B cell (primary cell): Measurements from ENCODE around the gene P3R3URF. TPM values are rescaled to one million over a fixed set of nuclear protein-coding genes. Genes with fewer than 3 reads are reported as not detected.

Source experiments
- ATAC-seq: fragments of 200-7000 bp; cut with Tn5 transposase; one replicate; pipeline ENCODE4 v1.10.0; 2021; ENCODE audit warnings: low read depth, mild to moderate bottlenecking, moderate number of reproducible peaks, moderate library complexity
- CTCF ChIA-PET: fragments of 350-600 bp; sonication (Branson Sonifier 250); formaldehyde crosslinking; loops from one replicate; lab custom pipeline; 2021; ENCODE audit warnings: antibody characterized with exemption, inconsistent platforms; lab: Charles Lee
- POLR2A ChIA-PET: fragments of 350-600 bp; sonication (Branson Sonifier 250); formaldehyde crosslinking; loops from one replicate; lab custom pipeline; 2021; ENCODE audit warnings: antibody characterized with exemption; lab: Charles Lee
- DNase-seq: peaks from one replicate; pipeline ENCODE4 v3.0.0; 2013
- H2AFZ ChIP-seq: 2 replicates; pipeline ENCODE4 v1.6.1; 2012; ENCODE audit warnings: mild to moderate bottlenecking, low read depth, low read length; ENCODE audit not compliant: insufficient read depth, poor library complexity, severe bottlenecking
- H3K27ac ChIP-seq, 2 donors: 1 replicate in 1 of 2; 2 replicates in 1 of 2; pipeline ENCODE4 v1.5.1; 2012 to 2013; ENCODE audit warnings: low read length in 2 of 2, mild to moderate bottlenecking in 2 of 2, moderate library complexity in 1 of 2
- H3K27me3 ChIP-seq, 4 experiments: fragments of 200-600 bp in 1 of 4; sonication (generic) in 1 of 4; replicated peaks in 1 of 4; 1 replicate in 2 of 4; 2 replicates in 2 of 4; pipeline versions ENCODE4 v1.6.1 to v1.7.0; 2013 to 2016; ENCODE audit warnings: low read length in 3 of 4, mild to moderate bottlenecking in 2 of 4, mixed read lengths in 1 of 4, moderate library complexity in 1 of 4; ENCODE audit not compliant: insufficient read depth in 4 of 4, control insufficient read depth in 3 of 4; ENCODE audit errors: control extremely low read depth in 1 of 4
- H3K36me3 ChIP-seq, 2 experiments: replicated peaks in 1 of 2; 1 replicate in 1 of 2; 2 replicates in 1 of 2; pipeline versions ENCODE4 v1.6.1 to v1.7.1; 2013; ENCODE audit warnings: low read length in 1 of 2; ENCODE audit not compliant: insufficient read depth in 2 of 2, control insufficient read depth in 1 of 2; ENCODE audit errors: control extremely low read depth in 1 of 2, extremely low read depth in 1 of 2
- H3K4me1 ChIP-seq, 2 donors: fragments of 200-600 bp in 1 of 2; sonication (generic) in 1 of 2; 1 replicate in 1 of 2; 2 replicates in 1 of 2; pipeline versions ENCODE4 v1.5.1 to v1.6.1; 2013 to 2017; ENCODE audit warnings: low read length in 2 of 2; ENCODE audit not compliant: control insufficient read depth in 2 of 2, insufficient read depth in 2 of 2
- H3K4me2 ChIP-seq: replicated peaks from 2 replicates; pipeline ENCODE3; 2012; ENCODE audit warnings: mild to moderate bottlenecking, low read depth, low read length; ENCODE audit not compliant: poor library complexity, severe bottlenecking
- H3K4me3 ChIP-seq, 5 experiments: fragments of 200-600 bp in 1 of 5; sonication (generic) in 1 of 5; 1 replicate in 3 of 5; 2 replicates in 2 of 5; pipeline versions ENCODE4 v1.5.1 to v1.7.0; 2011 to 2016; ENCODE audit warnings: low read length in 4 of 5, mild to moderate bottlenecking in 4 of 5, low read depth in 2 of 5, control low read depth in 1 of 5, moderate library complexity in 1 of 5; ENCODE audit not compliant: insufficient read depth in 1 of 5; ENCODE audit errors: control extremely low read depth in 1 of 5, extremely low read depth in 1 of 5
- H3K79me2 ChIP-seq: fragments of 200-600 bp; sonication (generic); one replicate; pipeline ENCODE4 v1.6.0; 2016; ENCODE audit warnings: low read length; ENCODE audit not compliant: control insufficient read depth, insufficient read depth
- H3K9ac ChIP-seq: fragments of 200-600 bp; sonication (generic); 2 replicates; pipeline ENCODE4 v1.6.1; 2017; ENCODE audit warnings: mild to moderate bottlenecking, low read length, moderate library complexity
- H3K9me3 ChIP-seq, 3 donors: one replicate each; pipeline versions ENCODE4 v1.6.1 to v1.7.1; 2013; ENCODE audit warnings: low read length in 2 of 3; ENCODE audit not compliant: control insufficient read depth in 2 of 3, insufficient read depth in 1 of 3; ENCODE audit errors: control extremely low read depth in 1 of 3
- H4K20me1 ChIP-seq: 2 replicates; pipeline ENCODE4 v1.6.0; 2012; ENCODE audit warnings: mild to moderate bottlenecking, low read length; ENCODE audit not compliant: insufficient read depth, control insufficient read depth, poor library complexity, severe bottlenecking
- H3K27ac Mint-ChIP-seq: one replicate; pipeline ENCODE4 v1.8.0; 2021; ENCODE audit warnings: mixed read lengths
- H3K27me3 Mint-ChIP-seq: one replicate; pipeline ENCODE4 v1.8.0; 2021; ENCODE audit warnings: mixed read lengths
- H3K4me1 Mint-ChIP-seq: one replicate; pipeline ENCODE4 v1.8.0; 2021; ENCODE audit warnings: mixed read lengths
- H3K4me3 Mint-ChIP-seq: one replicate; pipeline ENCODE4 v1.8.0; 2021; ENCODE audit warnings: mixed read lengths
- H3K9me3 Mint-ChIP-seq: one replicate; pipeline ENCODE4 v1.8.0; 2022; ENCODE audit warnings: mixed read lengths; ENCODE audit not compliant: insufficient read depth
- CTCF ChIP-seq: fragments of 200-600 bp; IDR thresholded peaks from one replicate; pipeline ENCODE4 v1.8.0; 2022; ENCODE audit warnings: antibody characterized with exemption, mild to moderate bottlenecking
- EZH2 ChIP-seq: IDR thresholded peaks from 2 replicates; pipeline ENCODE4 v1.6.1; 2012; ENCODE audit warnings: borderline replicate concordance, low read depth, mild to moderate bottlenecking, moderate library complexity, low read length; ENCODE audit not compliant: insufficient read depth, poor library complexity, severe bottlenecking
- WGBS: methylation state at CpG from one replicate; pipeline ENCODE4 v1.1.5; 2013; ENCODE audit warnings: missing lambda C conversion rate; ENCODE audit not compliant: insufficient coverage; 5-methylcytosine and 5-hydroxymethylcytosine counted together
- intact Hi-C: fragments of 100-400 bp; cut with micrococcal nuclease; formaldehyde crosslinking; loops from one replicate; pipeline ENCODE4 v1.10.0; 2022
- polyA plus RNA-seq: library from polyadenylated mRNA; depleted of rRNA; stranded (reverse); fragments of >200 nt; gene quantifications from 2 replicates; pipeline ENCODE4 v1.2.3, GENCODE V29; 2012
- total RNA-seq, 2 donors: library from RNA; stranded (reverse); fragments of 120-200 nt in 1 of 2; gene quantifications; 1 replicate in 1 of 2; 2 replicates in 1 of 2; pipeline versions ENCODE4 v1.2.3 to v1.2.4, GENCODE V29; 2013 to 2022

The P3R3URF gene
- total and polyA plus RNA-seq, 2 donors (not counting 1 experiment from before 2014, with no cell fraction given): not detected

GRCh38 chr1:46221749-46222148 lies 45.5 kb upstream of the P3R3URF start:
- CTCF ChIA-PET: interaction anchor here (0.9 to 1.9 kb wide), 2 partner anchors 184 to 536 kb away, joined by 4 to 10 read pairs; no protein-coding TSS in a partner anchor
- Histone ChIP-seq H3K4me3 (no peak overlapping the region), H3K36me3 (no peaks in the 10 kb centered on the region), H3K9ac (no peak overlapping the region), H3K4me1 (peaks cover 0 to 3% of the 10 kb centered on the region in 2 donors), H3K4me2 (no peak overlapping the region), H2AFZ (no peak overlapping the region), H4K20me1 (no peaks in the 10 kb centered on the region), H3K79me2 (no peaks in the 10 kb centered on the region), H3K27ac (no peak overlapping the region), H3K9me3 (no peaks in the 10 kb centered on the region), H3K27me3 (no peaks in the 10 kb centered on the region)
- no peak for ATAC-seq
- Mint-ChIP-seq H3K4me1 (peaks cover 1% of the 10 kb centered on the region), H3K27ac (no peak overlapping the region), H3K27me3 (peaks cover 3% of the 10 kb centered on the region), H3K9me3 (no peaks in the 10 kb centered on the region), H3K4me3 (no peak overlapping the region)
- WGBS: no CpG with 5 or more reads among the region's 4 CpGs
- intact Hi-C loops: no loop called here
- no peak for TF ChIP-seq CTCF
- TF ChIP-seq EZH2: no peak
- POLR2A ChIA-PET: no interaction called here
- DNase-seq: no peak

- intact Hi-C loops: no loop called here
Observed at GRCh38 chr1:46220808-46221207, 44.5 kb upstream of the P3R3URF start.

More at GRCh38 chr1:46220808-46221207, 44.5 kb upstream of the P3R3URF start:
- ChIA-PET POLR2A (no interaction called here), CTCF (interaction anchor here (1.9 kb wide), 1 partner anchor 183 kb away, joined by 10 read pairs; no protein-coding TSS in a partner anchor)
- H3K79me2 ChIP-seq: no peaks in the 10 kb centered on the region
- H4K20me1 ChIP-seq: no peaks in the 10 kb centered on the region
- TF ChIP-seq EZH2 (no peak), CTCF (no peak)
- H3K4me2 ChIP-seq: no peak overlapping the region
- WGBS: 100% methylated on average over 1 of the region's 3 CpGs
- ATAC-seq (no peak), DNase-seq (no peak)
- no peak overlapping the region for H3K4me3 ChIP-seq
- Mint-ChIP-seq H3K27ac (no peak overlapping the region), H3K4me1 (peaks cover 1% of the 10 kb centered on the region), H3K27me3 (peaks cover 4% of the 10 kb centered on the region), H3K4me3 (no peak overlapping the region), H3K9me3 (no peaks in the 10 kb centered on the region)
- peaks cover 0 to 3% of the 10 kb centered on the region in 2 donors for H3K4me1 ChIP-seq
- no peaks in the 10 kb centered on the region for H3K9me3 ChIP-seq
- H2AFZ ChIP-seq: no peak overlapping the region
- H3K36me3 ChIP-seq: no peaks in the 10 kb centered on the region
- no peaks in the 10 kb centered on the region for H3K27me3 ChIP-seq
- H3K27ac ChIP-seq: no peak overlapping the region
- H3K9ac ChIP-seq: no peak overlapping the region
